ENCODE results near the gene CCDC33. TPM values are rescaled to one million over a fixed set of nuclear protein-coding genes. Genes with fewer than 3 reads are reported as not detected.

Gene CCDC33
- total RNA-seq, 1 experiment from 2014 or later = 2.7 TPM

GRCh38 chr15:74303741-74304309, 67.7 kb downstream of the CCDC33 start:
- intact Hi-C loops (cut with micrococcal nuclease; ENCODE audit: unreplicated experiment) = loop anchor here (1.0 kb wide), 1 partner anchor 177 kb away; no protein-coding TSS in a partner anchor
- no peak overlapping the region for H3K27ac Mint-ChIP-seq (ENCODE audit: unreplicated experiment)
- BruUV-seq (replicated peaks) = no TSS peak
- H3K36me3 Mint-ChIP-seq (ENCODE audit: insufficient read depth, unreplicated experiment) = no peaks in the 10 kb centered on the region
- TF ChIP-seq, protein P1, sequence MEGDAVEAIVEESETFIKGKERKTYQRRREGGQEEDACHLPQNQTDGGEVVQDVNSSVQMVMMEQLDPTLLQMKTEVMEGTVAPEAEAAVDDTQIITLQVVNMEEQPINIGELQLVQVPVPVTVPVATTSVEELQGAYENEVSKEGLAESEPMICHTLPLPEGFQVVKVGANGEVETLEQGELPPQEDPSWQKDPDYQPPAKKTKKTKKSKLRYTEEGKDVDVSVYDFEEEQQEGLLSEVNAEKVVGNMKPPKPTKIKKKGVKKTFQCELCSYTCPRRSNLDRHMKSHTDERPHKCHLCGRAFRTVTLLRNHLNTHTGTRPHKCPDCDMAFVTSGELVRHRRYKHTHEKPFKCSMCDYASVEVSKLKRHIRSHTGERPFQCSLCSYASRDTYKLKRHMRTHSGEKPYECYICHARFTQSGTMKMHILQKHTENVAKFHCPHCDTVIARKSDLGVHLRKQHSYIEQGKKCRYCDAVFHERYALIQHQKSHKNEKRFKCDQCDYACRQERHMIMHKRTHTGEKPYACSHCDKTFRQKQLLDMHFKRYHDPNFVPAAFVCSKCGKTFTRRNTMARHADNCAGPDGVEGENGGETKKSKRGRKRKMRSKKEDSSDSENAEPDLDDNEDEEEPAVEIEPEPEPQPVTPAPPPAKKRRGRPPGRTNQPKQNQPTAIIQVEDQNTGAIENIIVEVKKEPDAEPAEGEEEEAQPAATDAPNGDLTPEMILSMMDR (IDR thresholded peaks at IDR 0.05; ENCODE audit: unreplicated experiment) = no peak
- peaks cover 100% of the 10 kb centered on the region for H3K27me3 Mint-ChIP-seq (ENCODE audit: unreplicated experiment)
- no peak overlapping the region for H3K4me3 Mint-ChIP-seq (ENCODE audit: low read depth, unreplicated experiment)
- peaks cover 15% of the 10 kb centered on the region for H3K4me1 Mint-ChIP-seq (ENCODE audit: low read depth, unreplicated experiment)
- DNase-seq = no peak
- CTCF ChIA-PET = interaction anchor here (0.5 to 0.8 kb wide), 3 partner anchors 13 to 176 kb away, joined by 3 read pairs; no protein-coding TSS in a partner anchor
- no peaks in the 10 kb centered on the region for H3K9me3 Mint-ChIP-seq (ENCODE audit: low read depth, unreplicated experiment)

DNA sequence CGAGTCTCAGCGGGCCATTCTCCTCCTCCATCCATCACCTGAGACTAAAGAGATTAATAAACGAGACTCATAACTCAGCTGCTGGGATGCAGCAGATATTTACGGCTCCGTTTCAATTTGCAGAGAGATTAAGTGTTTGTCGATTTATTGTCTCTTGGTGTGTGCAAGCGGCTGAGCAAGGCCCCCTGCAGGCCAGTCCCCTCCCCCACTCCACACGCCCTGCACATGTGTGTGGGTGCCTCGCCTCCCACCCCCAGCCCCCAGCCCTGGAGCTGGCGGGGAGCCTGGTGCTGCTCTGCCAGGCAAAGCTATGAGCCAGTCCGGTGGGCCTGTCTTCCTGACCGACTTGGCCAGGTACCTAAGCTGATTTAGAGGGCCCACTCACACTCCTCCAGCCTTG, 68.3 kb downstream of the CCDC33 start:
- TF ChIP-seq, protein P1 (IDR thresholded peaks at IDR 0.05; ENCODE audit: unreplicated experiment) = no peak
- CTCF ChIA-PET = interaction anchor here (0.6 kb wide), 1 partner anchor 16 kb away, joined by 3 read pairs; no protein-coding TSS in a partner anchor
- intact Hi-C loops (cut with micrococcal nuclease; ENCODE audit: unreplicated experiment) = no loop called here
- peaks cover 100% of the 10 kb centered on the region for H3K27me3 Mint-ChIP-seq (ENCODE audit: unreplicated experiment)
- no TSS peak for BruUV-seq (replicated peaks)
- H3K27ac Mint-ChIP-seq (ENCODE audit: unreplicated experiment) = no peak overlapping the region
- H3K9me3 Mint-ChIP-seq (ENCODE audit: low read depth, unreplicated experiment) = no peaks in the 10 kb centered on the region
- H3K4me3 Mint-ChIP-seq (ENCODE audit: low read depth, unreplicated experiment) = no peak overlapping the region
- H3K36me3 Mint-ChIP-seq (ENCODE audit: insufficient read depth, unreplicated experiment) = no peaks in the 10 kb centered on the region
- H3K4me1 Mint-ChIP-seq (ENCODE audit: low read depth, unreplicated experiment) = peaks cover 15% of the 10 kb centered on the region
- no peak for DNase-seq

DNA sequence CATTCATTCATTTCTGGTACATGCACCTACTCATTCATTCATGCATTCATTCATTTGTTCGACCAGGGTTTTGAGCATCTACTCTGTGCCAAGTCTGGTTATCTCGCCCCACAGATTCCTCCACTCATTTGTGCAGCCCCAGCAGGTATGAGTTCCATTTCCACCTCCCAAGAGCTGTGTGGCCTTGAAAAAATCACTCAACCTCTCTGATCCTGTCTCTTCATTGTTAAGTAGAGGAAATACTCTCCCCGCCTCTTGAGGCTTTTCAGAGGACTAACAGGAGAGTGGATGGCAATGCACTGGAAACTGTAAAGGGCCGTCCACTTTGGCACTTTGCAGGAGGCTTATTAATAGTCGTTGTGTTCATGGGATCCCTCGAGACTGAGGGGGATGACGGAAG, 69.6 kb downstream of the CCDC33 start:
- TF ChIP-seq, protein P1 (IDR thresholded peaks at IDR 0.05; ENCODE audit: unreplicated experiment) = no peak
- Mint-ChIP-seq H3K27ac (ENCODE audit: unreplicated experiment) (no peak overlapping the region), H3K4me1 (ENCODE audit: low read depth, unreplicated experiment) (peaks cover 15% of the 10 kb centered on the region), H3K4me3 (ENCODE audit: low read depth, unreplicated experiment) (no peak overlapping the region), H3K36me3 (ENCODE audit: insufficient read depth, unreplicated experiment) (no peaks in the 10 kb centered on the region), H3K9me3 (ENCODE audit: low read depth, unreplicated experiment) (no peaks in the 10 kb centered on the region), H3K27me3 (ENCODE audit: unreplicated experiment) (peaks cover 100% of the 10 kb centered on the region)
- CTCF ChIA-PET = no interaction called here
- no peak for DNase-seq
- intact Hi-C loops (cut with micrococcal nuclease; ENCODE audit: unreplicated experiment) = loop anchor here (5.0 kb wide), 1 partner anchor 253 kb away; no protein-coding TSS in a partner anchor
- no TSS peak for BruUV-seq (replicated peaks)

GRCh38 chr15:74306781-74307217, 70.7 kb downstream of the CCDC33 start:
- no TSS peak for BruUV-seq (replicated peaks)
- CTCF ChIA-PET = interaction anchor here (0.9 to 2.5 kb wide), 10 partner anchors 22 to 334 kb away, joined by 3 to 31 read pairs (median 10); partner anchors contain the start of genes CCDC33 and ISLR2
- peaks cover 15% of the 10 kb centered on the region for H3K4me1 Mint-ChIP-seq (ENCODE audit: low read depth, unreplicated experiment)
- H3K9me3 Mint-ChIP-seq (ENCODE audit: low read depth, unreplicated experiment) = no peaks in the 10 kb centered on the region
- intact Hi-C loops (cut with micrococcal nuclease; ENCODE audit: unreplicated experiment) = loop anchor here (5.0 kb wide), 1 partner anchor 254 kb away; no protein-coding TSS in a partner anchor
- no peak overlapping the region for H3K4me3 Mint-ChIP-seq (ENCODE audit: low read depth, unreplicated experiment)
- H3K36me3 Mint-ChIP-seq (ENCODE audit: insufficient read depth, unreplicated experiment) = no peaks in the 10 kb centered on the region
- H3K27me3 Mint-ChIP-seq (ENCODE audit: unreplicated experiment) = peaks cover 100% of the 10 kb centered on the region
- DNase-seq = no peak
- TF ChIP-seq, protein P1 (IDR thresholded peaks at IDR 0.05; ENCODE audit: unreplicated experiment) = no peak
- H3K27ac Mint-ChIP-seq (ENCODE audit: unreplicated experiment) = no peak overlapping the region

All from Calu3 (cell line).